Heart left ventricle (tissue), 16 donors: Measurements from ENCODE around the gene SHROOM2. TPM values are rescaled to one million over a fixed set of nuclear protein-coding genes. Genes with fewer than 3 reads are reported as not detected.

Source experiments
- ATAC-seq, 4 donors: fragments of 200-7000 bp; cut with Tn5 transposase; one replicate each; pipeline ENCODE4 v1.9.1; 2020 to 2022; ENCODE audit warnings: moderate library complexity in 4 of 4, mild to moderate bottlenecking in 3 of 4, moderate number of reproducible peaks in 1 of 4
- DNase-seq, 5 donors: peaks; one replicate each; pipeline ENCODE4 v3.0.0-alpha.2; 2020
- H3K27ac ChIP-seq, 12 donors: fragments of 200-600 bp; sonication (generic) in 4 of 12; one replicate each; pipeline versions ENCODE4 v1.5.0 to v1.8.0; 2016 to 2022; ENCODE audit warnings: mild to moderate bottlenecking in 2 of 12
- H3K27me3 ChIP-seq, 9 donors: fragments of 200-600 bp; sonication (generic) in 2 of 9; one replicate each; pipeline versions ENCODE4 v1.5.1 to v1.8.0; 2016 to 2022; ENCODE audit warnings: mild to moderate bottlenecking in 3 of 9
- H3K36me3 ChIP-seq, 9 donors: fragments of 200-600 bp; sonication (generic) in 2 of 9; one replicate each; pipeline versions ENCODE4 v1.5.0 to v1.8.0; 2018 to 2022; ENCODE audit warnings: mild to moderate bottlenecking in 2 of 9
- H3K4me1 ChIP-seq, 12 donors: fragments of 200-600 bp; sonication (generic) in 4 of 12; one replicate each; pipeline versions ENCODE4 v1.5.0 to v1.8.0; 2016 to 2022; ENCODE audit warnings: mild to moderate bottlenecking in 3 of 12
- H3K4me3 ChIP-seq, 12 donors: fragments of 200-600 bp; sonication (generic) in 4 of 12; one replicate each; pipeline versions ENCODE4 v1.5.0 to v1.8.0; 2017 to 2022; ENCODE audit warnings: mild to moderate bottlenecking in 9 of 12, moderate library complexity in 4 of 12
- H3K9me3 ChIP-seq, 12 donors: fragments of 200-600 bp; sonication (generic) in 4 of 12; one replicate each; pipeline versions ENCODE4 v1.5.0 to v1.8.0; 2016 to 2022; ENCODE audit warnings: mild to moderate bottlenecking in 1 of 12
- CTCF ChIP-seq, 12 donors: fragments of 200-600 bp; sonication (generic) in 4 of 12; IDR thresholded peaks; one replicate each; pipeline versions ENCODE4 v1.5.0 to v1.8.0; 2018 to 2022; ENCODE audit warnings: antibody characterized with exemption in 12 of 12, mild to moderate bottlenecking in 5 of 12
- POLR2A ChIP-seq, 2 donors: fragments of 450-650 bp; IDR thresholded peaks; one replicate each; pipeline ENCODE4 v1.6.1; 2017; ENCODE audit warnings: antibody characterized with exemption in 2 of 2, mild to moderate bottlenecking in 2 of 2, moderate library complexity in 2 of 2
- WGBS, 4 donors: extraction: QIAGEN DNeasy Blood & Tissue Kit in 2 of 4; methylation state at CpG; one replicate each; pipeline versions ENCODE4 v1.1.5 to v1.1.7; 2013 to 2018; 5-methylcytosine and 5-hydroxymethylcytosine counted together
- intact Hi-C, 10 donors: fragments of 100-400 bp; cut with DNase I; formaldehyde crosslinking; loops; one replicate each; pipeline versions ENCODE4 v1.11.1 to v1.14.2; 2022
- polyA plus RNA-seq, 2 donors: library from polyadenylated mRNA; stranded (reverse); fragments of 200-250 nt; gene quantifications; one replicate each; pipeline ENCODE4 v1.2.3, GENCODE V29; 2013
- total RNA-seq, 9 donors: library from RNA; depleted of rRNA in 2 of 9; stranded (reverse); fragments of >200 nt in 2 of 9; fragmentation: NEBNext Ultra II Directional in 3 of 9; extraction: Animal tissue kit (Norgen Biotek cat#: 25700) in 3 of 9; gene quantifications; one replicate each; pipeline versions ENCODE4 v1.1.0 to v1.2.4, GENCODE V29; 2016 to 2023
- donor health status: ischemic (EF 13 %, LVEDD 7.1; RV severe dilation, severe dysfunction).
- donor health status: healthy with polysubstance abuse.
- donor health status: DM: no; HTN: yes; CAD: no.
- donor health status: DM: no; HTN: no; CAD: no.
- donor health status: ischemic (EF 25% LVEDD 6.9; RV normal size, moderate dysfunction).
- donor health status: ischemic (EF 25% LVEDD 5.7; RV mildly dilated, moderate dysfunction).
- donor health status: healthy.
- donor health status: DM: yes; HTN: yes; CAD: no.
- donor health status: ischemic (EF 35%, LVEDD 5.7; RV mildly dilated, moderate dysfunction).
- donor health status: nonischemic (EF 11% LVEDD 7.7; RV severe dilation, severe dysfunction).
- donor health status: DM: yes; HTN: yes; CAD: no.
- donor health status: PGD.
- donor health status: ischemic (EF 29% LVEDD 5.4; RV normal size, mild dysfunction).
- donor health status: nonischemic (EF 23%, LVEDD 6.1; RV moderate dilation, normal function).

The SHROOM2 gene
- total and polyA plus RNA-seq, 11 donors, result 0.38 to 1.7 (median 0.83) TPM

DNA sequence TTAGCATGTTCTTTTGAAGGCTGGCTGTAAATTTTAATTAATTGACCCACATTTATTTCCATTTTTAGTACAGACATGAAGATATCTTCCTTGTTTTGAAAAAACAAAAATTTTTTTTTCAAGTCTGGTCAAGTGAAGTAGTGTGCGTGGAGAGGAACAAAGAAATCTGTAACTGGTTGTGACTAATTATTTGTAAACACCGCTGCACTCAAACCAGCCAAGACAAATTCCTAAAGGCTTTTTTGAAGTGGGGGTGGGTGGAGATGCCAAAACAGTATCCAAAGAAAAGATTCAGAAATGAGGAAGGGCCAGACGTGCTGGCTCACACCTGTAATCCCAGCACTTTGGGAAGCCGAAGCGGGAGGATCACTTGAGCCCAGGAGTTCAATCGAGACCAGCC lies 88.3 kb downstream of the SHROOM2 start:
- intact Hi-C loops, result loop anchor here in 4 of 10 donors (1.0 to 10.0 kb wide), 4 partner anchors 120 to 245 kb away; no protein-coding TSS in a partner anchor
- H3K4me3 ChIP-seq, result no peak overlapping the region
- ATAC-seq (no peak), DNase-seq (no peak)
- H3K4me1 ChIP-seq, result no peaks in the 10 kb centered on the region
- H3K27ac ChIP-seq, result no peak overlapping the region
- no peaks in the 10 kb centered on the region for H3K9me3 ChIP-seq
- no peak for TF ChIP-seq CTCF (IDR thresholded peaks at IDR 0.05)
- TF ChIP-seq POLR2A (IDR thresholded peaks at IDR 0.05), result no peak
- 71 to 92% (median 87%) methylated on average over 6 of the region's 6 CpGs for WGBS, 4 donors
- peaks cover 0 to 18% (median 0%) of the 10 kb centered on the region in 9 donors for H3K27me3 ChIP-seq
- H3K36me3 ChIP-seq, result no peaks in the 10 kb centered on the region

DNA sequence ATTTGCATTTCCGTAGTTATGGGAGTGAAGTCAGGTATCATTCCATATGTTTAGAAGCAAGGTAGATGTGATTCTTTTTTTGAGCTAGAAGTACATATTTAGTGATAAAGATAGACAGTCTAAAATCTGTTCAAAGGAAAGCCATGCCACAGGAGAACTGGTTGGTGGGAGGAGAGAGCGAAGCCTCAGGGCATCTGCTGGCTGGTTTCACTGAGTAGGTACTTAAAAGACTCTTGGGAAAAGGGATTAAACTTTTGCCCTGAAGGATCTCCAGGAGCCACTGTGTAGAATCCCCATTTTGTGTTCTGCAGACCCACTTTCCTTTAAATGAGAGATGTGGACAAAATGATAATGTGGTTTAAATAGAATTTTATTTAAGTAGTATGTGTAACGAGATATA lies 89.6 kb downstream of the SHROOM2 start:
- ATAC-seq (no peak), DNase-seq (no peak)
- H3K36me3 ChIP-seq, result no peaks in the 10 kb centered on the region
- no peak overlapping the region for H3K27ac ChIP-seq
- TF ChIP-seq POLR2A (IDR thresholded peaks at IDR 0.05) (no peak), CTCF (IDR thresholded peaks at IDR 0.05) (no peak)
- no peaks in the 10 kb centered on the region for H3K9me3 ChIP-seq
- H3K27me3 ChIP-seq, result peaks cover 0 to 25% (median 0%) of the 10 kb centered on the region in 9 donors
- WGBS, 4 donors, result 63 to 73% (median 64%) methylated on average over 3 of the region's 3 CpGs
- intact Hi-C loops, result loop anchor here in 1 of 10 donors (10.0 kb wide), 1 partner anchor 119 kb away; no protein-coding TSS in a partner anchor
- H3K4me1 ChIP-seq, result no peaks in the 10 kb centered on the region
- no peak overlapping the region for H3K4me3 ChIP-seq

DNA sequence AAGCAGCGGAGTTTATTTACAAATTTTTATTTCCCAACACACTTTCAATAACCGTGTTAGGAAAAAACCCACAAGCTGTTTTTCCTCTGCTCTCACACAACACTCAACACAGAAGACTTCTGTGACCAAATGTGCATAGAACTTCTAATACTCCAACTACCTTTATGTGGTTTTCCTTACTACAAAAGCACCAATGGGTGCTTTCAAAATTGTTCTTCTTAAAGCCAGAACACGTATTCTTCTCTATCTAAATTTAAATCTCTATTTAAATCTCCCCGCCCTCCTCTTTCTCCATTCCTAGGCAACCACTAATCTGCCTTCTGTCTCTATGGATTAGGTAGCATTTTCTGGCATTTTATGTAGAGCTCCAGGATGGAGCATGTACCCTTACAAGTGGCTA lies 90.0 kb downstream of the SHROOM2 start:
- Histone ChIP-seq H3K36me3 (no peaks in the 10 kb centered on the region), H3K27ac (no peak overlapping the region), H3K4me3 (no peak overlapping the region), H3K27me3 (peaks cover 0 to 29% (median 0%) of the 10 kb centered on the region in 9 donors), H3K4me1 (no peaks in the 10 kb centered on the region), H3K9me3 (no peaks in the 10 kb centered on the region)
- ATAC-seq (no peak), DNase-seq (no peak)
- TF ChIP-seq CTCF (IDR thresholded peaks at IDR 0.05), result no peak
- TF ChIP-seq POLR2A (IDR thresholded peaks at IDR 0.05), result no peak
- 79 to 93% (median 83%) methylated on average over 4 of the region's 4 CpGs for WGBS, 4 donors
- intact Hi-C loops, result loop anchor here in 1 of 10 donors (10.0 kb wide), 1 partner anchor 119 kb away; no protein-coding TSS in a partner anchor

- WGBS, 4 donors, result 73 to 83% (median 78%) methylated on average over 12 of the region's 12 CpGs
- ATAC-seq (no peak), DNase-seq (no peak)
- H3K4me3 ChIP-seq, result no peak overlapping the region
- no peaks in the 10 kb centered on the region for H3K9me3 ChIP-seq
- intact Hi-C loops, result loop anchor here in 1 of 10 donors (10.0 kb wide), 1 partner anchor 117 kb away; no protein-coding TSS in a partner anchor
- peaks cover 0 to 5% (median 0%) of the 10 kb centered on the region in 12 donors for H3K4me1 ChIP-seq
- peaks cover 0 to 37% (median 0%) of the 10 kb centered on the region in 9 donors for H3K27me3 ChIP-seq
- no peak for TF ChIP-seq POLR2A (IDR thresholded peaks at IDR 0.05)
- H3K36me3 ChIP-seq, result no peaks in the 10 kb centered on the region
- no peak overlapping the region for H3K27ac ChIP-seq
These were observed 92.1 kb downstream of the SHROOM2 start for GRCh38 chrX:9878146-9878820.
